ENCODE measurements around the gene PPP2R2C. TPM values are rescaled to one million over a fixed set of nuclear protein-coding genes. Genes with fewer than 3 reads are reported as not detected.

The PPP2R2C gene
- total and polyA plus RNA-seq, 9 of the 15 experiments (the other 6 are each of a cell fraction or from before 2014, with no cell fraction given), result 0.04 to 0.06 TPM; not detected in 7

- FAIRE-seq, result no peak
- Histone ChIP-seq H3K9ac (ENCODE audit: insufficient read depth in 1 of 2, low read depth in 2 of 2, low read length in 2 of 2) (no peak overlapping the region), H4K20me1 (replicated peaks; ENCODE audit: control insufficient read depth, insufficient read depth, low read length) (0 out of 2 replicates have a peak, but pooled peaks cover 7% of the 10 kb centered on the region), H3K27ac (ENCODE audit: extremely low read depth, low read depth, low read length) (no peak overlapping the region), H3K9me3 (replicated peaks; ENCODE audit: control insufficient read depth, insufficient read depth, low read depth, low read length) (no peaks in the 10 kb centered on the region), H3K4me3 (no peak overlapping the region), H3K36me3 (ENCODE audit: control insufficient read depth, insufficient read depth, low read length) (no peaks in the 10 kb centered on the region), H3K4me1 (replicated peaks in 1 of 2; ENCODE audit: control insufficient read depth in 2 of 2, insufficient read depth in 2 of 2, low read length in 2 of 2) (peaks cover 0 to 4% of the 10 kb centered on the region in 2 experiments; a peak in 1 of 5 replicates), H2AFZ (ENCODE audit: low read depth, low read length) (no peak overlapping the region), H3K79me2 (ENCODE audit: control insufficient read depth, insufficient read depth, low read length) (no peaks in the 10 kb centered on the region), H3K4me2 (ENCODE audit: insufficient read depth, low read length) (no peak overlapping the region), H3K9me1 (ENCODE audit: control insufficient read depth, insufficient read depth, low read length) (peaks cover 3% of the 10 kb centered on the region), H3K27me3 (ENCODE audit: control insufficient read depth in 2 of 2, insufficient read depth in 2 of 2, low read length in 2 of 2) (peaks cover 2 to 47% of the 10 kb centered on the region in 2 experiments; a peak in 3 of 5 replicates)
- DNase-seq (ENCODE audit: extremely low read depth in 1 of 4, low spot score in 3 of 4), result no peak
- TF ChIP-seq ESRRB (CRISPR knock-in tag; IDR thresholded peaks at IDR 0.05; ENCODE audit: borderline replicate concordance) (no peak), ZNF354B (CRISPR knock-in tag; IDR thresholded peaks at IDR 0.05) (no peak), RUNX1 (IDR thresholded peaks at IDR 0.05; ENCODE audit: low read depth) (no peak), HNRNPK (IDR thresholded peaks at IDR 0.05; ENCODE audit: low read depth, low read length, poor library complexity, severe bottlenecking) (no peak), TBP (optimal IDR thresholded peaks at IDR 0.05; ENCODE audit: low read depth, low read length) (no peak), NRF1 (conservative IDR thresholded peaks at IDR 0.05 in 1 of 2, IDR thresholded peaks at IDR 0.05 in 1 of 2) (no peak), NCOA4 (IDR thresholded peaks at IDR 0.05; ENCODE audit: partially characterized antibody) (no peak), RBBP5 (IDR thresholded peaks at IDR 0.05; ENCODE audit: borderline replicate concordance, insufficient read depth, low read length, poor library complexity, severe bottlenecking) (no peak), AFF4 (CRISPR knock-in tag; IDR thresholded peaks at IDR 0.05) (no peak), SETDB1 (IDR thresholded peaks at IDR 0.05; ENCODE audit: low read length) (no peak), ZNF57 (CRISPR knock-in tag; IDR thresholded peaks at IDR 0.05) (no peak)
- WGBS (ENCODE audit: insufficient coverage, low coverage, missing lambda C conversion rate), result 1% methylated on average over 21 of the region's 21 CpGs
- POLR2A ChIA-PET, result no interaction called here
- CTCF ChIA-PET (ENCODE audit: low intra/inter-chr PET ratio), result no interaction called here
- intact Hi-C loops (cut with micrococcal nuclease) (no loop called here), in situ Hi-C loops (cut with MboI) (no loop called here)
- no TSS peak for BruUV-seq (replicated peaks)
- ATAC-seq, result no peak
Measured at GRCh38 chr4:6291784-6292297, 180.6 kb downstream of the PPP2R2C start.
